Measurements from ENCODE around the gene FOSB. TPM values are rescaled to one million over a fixed set of nuclear protein-coding genes. Genes with fewer than 3 reads are reported as not detected.
A peak's percentile ranks its signal among the peaks of the same experiment; 100 is the strongest.
"Not testable (repeated sequence)": the region's sequence is repeated elsewhere in the genome, so short reads cannot be mapped to it uniquely, and the experiment has no call there.

FOSB gene
- total RNA-seq, 3 donors from 2014 or later: 0.58 to 10.3 (median 1.6) TPM

DNA sequence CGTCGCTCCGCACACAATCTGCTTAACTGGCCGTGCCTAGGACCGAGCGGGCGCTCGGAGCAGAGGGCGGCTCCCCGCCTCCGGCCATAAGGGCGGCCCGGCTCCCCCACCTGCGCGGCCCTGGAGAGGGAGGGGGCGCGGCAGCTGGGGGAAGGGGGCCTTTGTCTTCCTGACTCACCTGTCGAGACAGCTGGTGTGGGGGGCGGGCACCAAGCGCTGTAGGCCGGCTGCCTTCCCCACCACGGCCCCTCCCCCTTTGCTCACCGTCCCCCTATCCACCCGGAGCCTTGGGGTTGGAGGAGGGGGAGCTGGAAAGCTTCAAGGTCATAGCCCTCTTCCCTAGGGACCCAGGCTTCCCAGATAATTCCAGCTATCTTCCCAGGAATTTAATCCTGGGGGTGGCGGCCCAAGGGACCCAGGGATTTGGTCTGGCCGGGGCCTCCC lies 40.6 kb downstream of the FOSB start:
- intact Hi-C loops (cut with DNase I, micrococcal nuclease): loop anchor here in 1 of 2 donors (2.0 kb wide), 1 partner anchor 14 kb away; no protein-coding TSS in a partner anchor
- no peaks in the 10 kb centered on the region for H3K36me3 ChIP-seq (ENCODE audit: low read depth)
- TF ChIP-seq, protein P1, sequence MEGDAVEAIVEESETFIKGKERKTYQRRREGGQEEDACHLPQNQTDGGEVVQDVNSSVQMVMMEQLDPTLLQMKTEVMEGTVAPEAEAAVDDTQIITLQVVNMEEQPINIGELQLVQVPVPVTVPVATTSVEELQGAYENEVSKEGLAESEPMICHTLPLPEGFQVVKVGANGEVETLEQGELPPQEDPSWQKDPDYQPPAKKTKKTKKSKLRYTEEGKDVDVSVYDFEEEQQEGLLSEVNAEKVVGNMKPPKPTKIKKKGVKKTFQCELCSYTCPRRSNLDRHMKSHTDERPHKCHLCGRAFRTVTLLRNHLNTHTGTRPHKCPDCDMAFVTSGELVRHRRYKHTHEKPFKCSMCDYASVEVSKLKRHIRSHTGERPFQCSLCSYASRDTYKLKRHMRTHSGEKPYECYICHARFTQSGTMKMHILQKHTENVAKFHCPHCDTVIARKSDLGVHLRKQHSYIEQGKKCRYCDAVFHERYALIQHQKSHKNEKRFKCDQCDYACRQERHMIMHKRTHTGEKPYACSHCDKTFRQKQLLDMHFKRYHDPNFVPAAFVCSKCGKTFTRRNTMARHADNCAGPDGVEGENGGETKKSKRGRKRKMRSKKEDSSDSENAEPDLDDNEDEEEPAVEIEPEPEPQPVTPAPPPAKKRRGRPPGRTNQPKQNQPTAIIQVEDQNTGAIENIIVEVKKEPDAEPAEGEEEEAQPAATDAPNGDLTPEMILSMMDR (IDR thresholded peaks at IDR 0.05): no peak
- H3K4me1 ChIP-seq (ENCODE audit: low read depth): peaks cover 48% of the 10 kb centered on the region
- peak; percentile 32 for ATAC-seq
- peak; percentile 78 to 88 (median 83) for DNase-seq
- no peaks in the 10 kb centered on the region for H3K9me3 ChIP-seq
- H3K4me3 ChIP-seq: peak overlapping the region; percentile 88

DNA sequence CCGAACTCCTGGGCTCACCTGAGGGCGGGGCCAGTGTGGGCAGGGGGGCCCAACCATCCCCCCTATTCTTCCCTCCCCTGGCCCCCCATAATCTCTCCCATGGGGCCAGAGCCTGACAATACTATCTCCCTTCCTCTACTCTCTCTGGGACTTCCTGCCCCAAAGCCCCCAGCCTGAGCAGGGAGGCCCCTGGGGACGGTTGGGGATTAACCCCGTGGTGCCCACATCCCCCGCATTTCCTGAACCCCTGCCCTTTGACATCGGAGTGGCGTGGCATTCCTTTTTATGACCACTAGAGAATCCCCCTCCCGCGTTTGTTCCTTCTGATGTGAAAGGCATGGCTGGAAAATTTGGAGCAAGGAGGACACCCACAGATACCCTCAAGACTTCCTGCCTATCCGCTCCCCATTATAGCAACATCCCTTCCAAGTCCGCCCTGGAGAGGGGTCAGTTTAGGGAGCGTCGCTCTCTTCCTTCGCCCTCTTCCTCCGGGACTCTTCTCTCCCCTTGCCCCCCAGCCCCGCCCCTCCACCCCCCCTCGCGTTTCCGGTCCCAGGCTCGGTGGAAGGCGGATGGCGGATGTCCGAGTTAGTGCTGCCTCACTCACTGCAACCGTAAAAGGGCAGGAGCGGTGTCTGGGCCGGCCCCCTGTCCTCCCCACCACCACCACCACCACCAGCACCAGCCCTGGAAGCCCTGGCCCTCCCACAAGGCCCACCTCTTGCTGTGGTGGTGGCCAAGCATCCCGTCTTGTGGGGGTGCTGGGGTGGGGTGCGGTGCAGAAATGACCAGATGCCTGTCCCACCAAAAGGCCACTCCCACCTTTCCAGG lies 41.3 kb downstream of the FOSB start:
- Histone ChIP-seq H3K4me3 (peak overlapping the region; percentile 88), H3K9me3 (no peaks in the 10 kb centered on the region), H3K4me1 (ENCODE audit: low read depth) (peaks cover 54% of the 10 kb centered on the region), H3K36me3 (ENCODE audit: low read depth) (no peaks in the 10 kb centered on the region)
- peak; percentile 32 for ATAC-seq
- TF ChIP-seq, protein P1 (IDR thresholded peaks at IDR 0.05): no peak
- intact Hi-C loops (cut with DNase I, micrococcal nuclease): loop anchor here in 1 of 2 donors (2.0 kb wide), 1 partner anchor 14 kb away; no protein-coding TSS in a partner anchor
- peak; percentile 79 to 90 (median 88) for DNase-seq

DNA sequence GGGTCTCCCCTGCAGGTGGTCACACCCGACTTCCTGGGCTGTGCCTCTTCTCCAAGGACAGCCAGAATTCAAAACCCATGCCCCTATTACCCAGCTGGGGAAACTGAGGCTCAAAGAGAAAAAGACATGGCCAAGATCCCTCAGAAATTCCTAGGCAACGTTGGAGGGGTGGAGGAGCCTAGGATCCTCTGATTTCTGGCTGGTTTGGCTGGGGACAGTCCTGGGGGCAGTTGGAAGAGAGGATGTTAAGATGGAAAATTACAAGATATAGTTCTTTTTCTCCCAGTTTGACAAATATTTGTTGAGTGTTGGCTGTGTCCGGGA lies 41.9 kb downstream of the FOSB start:
- DNase-seq (no peak), ATAC-seq (no peak)
- intact Hi-C loops (cut with DNase I, micrococcal nuclease): loop anchor here in 1 of 2 donors (2.0 kb wide), 1 partner anchor 13 kb away; no protein-coding TSS in a partner anchor
- Histone ChIP-seq H3K4me3 (no peak overlapping the region), H3K9me3 (no peaks in the 10 kb centered on the region), H3K4me1 (ENCODE audit: low read depth) (peaks cover 60% of the 10 kb centered on the region), H3K36me3 (ENCODE audit: low read depth) (no peaks in the 10 kb centered on the region)
- TF ChIP-seq, protein P1 (IDR thresholded peaks at IDR 0.05): no peak

DNA sequence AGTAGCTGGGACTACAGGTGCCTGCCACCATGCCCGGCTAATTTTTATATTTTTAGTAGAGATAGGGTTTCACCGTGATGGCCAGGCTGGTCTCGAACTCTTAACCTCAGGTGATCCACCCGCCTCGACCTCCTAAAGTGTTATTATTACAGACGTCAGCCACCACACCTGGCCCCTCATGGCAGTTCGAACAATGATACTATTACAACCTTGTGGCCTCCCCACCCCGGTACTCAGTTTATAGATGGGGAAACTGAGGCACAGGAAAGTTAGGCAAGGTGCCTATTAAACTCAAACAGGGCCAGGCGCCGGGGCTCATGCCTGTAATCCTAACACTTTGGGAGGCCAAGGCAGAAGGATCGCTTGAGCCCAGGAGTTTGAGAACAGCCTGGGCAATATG lies 42.6 kb downstream of the FOSB start:
- peak in 2 of 3 donors; percentile 0 to 32 for DNase-seq
- H3K36me3 ChIP-seq (ENCODE audit: low read depth); intact Hi-C loops (cut with DNase I, micrococcal nuclease); ATAC-seq; H3K9me3 ChIP-seq; H3K4me3 ChIP-seq: not testable (repeated sequence)
- peaks cover 67% of the 10 kb centered on the region for H3K4me1 ChIP-seq (ENCODE audit: low read depth)

DNA sequence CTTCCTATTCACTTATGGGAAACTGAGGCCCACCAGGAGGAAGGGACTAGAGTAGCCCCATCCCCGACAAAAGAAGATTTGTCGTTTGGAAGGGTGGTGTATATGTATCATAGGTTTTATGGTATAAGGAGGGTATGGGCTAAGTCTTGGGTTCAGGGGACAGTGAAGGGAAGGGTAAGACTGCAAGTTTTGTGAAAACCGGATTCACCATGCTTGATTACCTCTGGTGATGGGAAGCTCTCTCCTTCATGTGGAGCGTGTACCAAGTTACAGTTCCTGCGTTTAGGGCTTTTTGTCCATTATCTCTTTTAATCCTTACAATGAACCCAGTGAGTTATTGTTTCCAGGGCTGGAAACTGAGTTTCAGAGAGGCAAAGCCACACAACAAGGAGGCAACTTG lies 43.3 kb downstream of the FOSB start:
- no peaks in the 10 kb centered on the region for H3K9me3 ChIP-seq
- no peaks in the 10 kb centered on the region for H3K36me3 ChIP-seq (ENCODE audit: low read depth)
- intact Hi-C loops (cut with DNase I, micrococcal nuclease): no loop called here
- ATAC-seq: no peak
- H3K4me1 ChIP-seq (ENCODE audit: low read depth): peaks cover 68% of the 10 kb centered on the region
- DNase-seq: no peak
- H3K4me3 ChIP-seq: no peak overlapping the region
- TF ChIP-seq, protein P1 (IDR thresholded peaks at IDR 0.05): no peak

DNA sequence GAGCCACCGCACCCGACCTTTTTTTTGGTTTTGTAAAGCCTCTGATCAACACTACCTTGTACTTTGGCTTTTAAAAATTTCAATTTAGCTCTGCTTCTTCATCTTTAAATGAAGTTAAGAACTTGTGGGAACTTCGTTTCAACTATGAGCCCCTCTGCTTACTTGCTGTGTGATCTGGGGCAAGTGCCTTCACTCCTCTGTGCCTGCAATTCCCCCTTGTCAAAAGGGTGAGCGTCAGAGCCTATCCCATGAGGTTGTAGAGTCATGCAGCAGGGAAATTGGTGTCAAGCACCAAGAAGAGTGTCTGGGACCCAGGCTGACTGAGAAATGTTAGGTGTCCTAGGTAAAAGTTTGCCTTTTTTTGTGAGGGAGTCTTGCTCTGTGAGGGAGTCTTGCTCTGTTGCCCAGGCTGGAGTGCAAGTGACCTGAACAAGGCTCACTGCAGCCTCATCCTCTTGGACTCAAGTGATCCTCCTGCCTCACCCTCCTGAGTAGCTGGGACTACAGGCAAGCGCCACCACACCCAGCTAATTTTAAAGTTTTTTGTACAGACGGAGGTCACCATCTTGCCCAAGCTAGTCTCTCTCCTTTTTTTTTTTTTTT lies 45.2 kb downstream of the FOSB start:
- Histone ChIP-seq H3K4me3 (no peak overlapping the region), H3K4me1 (ENCODE audit: low read depth) (peaks cover 70% of the 10 kb centered on the region), H3K36me3 (ENCODE audit: low read depth) (no peaks in the 10 kb centered on the region), H3K9me3 (no peaks in the 10 kb centered on the region)
- peak; percentile 21 to 35 (median 31) for DNase-seq
- intact Hi-C loops (cut with DNase I, micrococcal nuclease): no loop called here
- TF ChIP-seq, protein P1 (IDR thresholded peaks at IDR 0.05): no peak
- ATAC-seq: no peak
